GM19239 (cell line): ENCODE data around the gene SBNO2.

ENCODE experiments used
- DNase-seq: peaks from one replicate; pipeline ENCODE4 v3.0.0; 2011; ENCODE audit warnings: low spot score; ENCODE audit not compliant: insufficient read length
- FAIRE-seq: peaks from 2 replicates; lab custom pipeline; 2011; peaks lifted over from hg19 to GRCh38; lab: Jason Lieb, UNC

The SBNO2 gene, protein sequence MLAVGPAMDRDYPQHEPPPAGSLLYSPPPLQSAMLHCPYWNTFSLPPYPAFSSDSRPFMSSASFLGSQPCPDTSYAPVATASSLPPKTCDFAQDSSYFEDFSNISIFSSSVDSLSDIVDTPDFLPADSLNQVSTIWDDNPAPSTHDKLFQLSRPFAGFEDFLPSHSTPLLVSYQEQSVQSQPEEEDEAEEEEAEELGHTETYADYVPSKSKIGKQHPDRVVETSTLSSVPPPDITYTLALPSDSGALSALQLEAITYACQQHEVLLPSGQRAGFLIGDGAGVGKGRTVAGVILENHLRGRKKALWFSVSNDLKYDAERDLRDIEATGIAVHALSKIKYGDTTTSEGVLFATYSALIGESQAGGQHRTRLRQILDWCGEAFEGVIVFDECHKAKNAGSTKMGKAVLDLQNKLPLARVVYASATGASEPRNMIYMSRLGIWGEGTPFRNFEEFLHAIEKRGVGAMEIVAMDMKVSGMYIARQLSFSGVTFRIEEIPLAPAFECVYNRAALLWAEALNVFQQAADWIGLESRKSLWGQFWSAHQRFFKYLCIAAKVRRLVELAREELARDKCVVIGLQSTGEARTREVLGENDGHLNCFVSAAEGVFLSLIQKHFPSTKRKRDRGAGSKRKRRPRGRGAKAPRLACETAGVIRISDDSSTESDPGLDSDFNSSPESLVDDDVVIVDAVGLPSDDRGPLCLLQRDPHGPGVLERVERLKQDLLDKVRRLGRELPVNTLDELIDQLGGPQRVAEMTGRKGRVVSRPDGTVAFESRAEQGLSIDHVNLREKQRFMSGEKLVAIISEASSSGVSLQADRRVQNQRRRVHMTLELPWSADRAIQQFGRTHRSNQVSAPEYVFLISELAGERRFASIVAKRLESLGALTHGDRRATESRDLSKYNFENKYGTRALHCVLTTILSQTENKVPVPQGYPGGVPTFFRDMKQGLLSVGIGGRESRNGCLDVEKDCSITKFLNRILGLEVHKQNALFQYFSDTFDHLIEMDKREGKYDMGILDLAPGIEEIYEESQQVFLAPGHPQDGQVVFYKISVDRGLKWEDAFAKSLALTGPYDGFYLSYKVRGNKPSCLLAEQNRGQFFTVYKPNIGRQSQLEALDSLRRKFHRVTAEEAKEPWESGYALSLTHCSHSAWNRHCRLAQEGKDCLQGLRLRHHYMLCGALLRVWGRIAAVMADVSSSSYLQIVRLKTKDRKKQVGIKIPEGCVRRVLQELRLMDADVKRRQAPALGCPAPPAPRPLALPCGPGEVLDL (N-terminal part only)

GRCh38 chr19:1173845-1174809, at the start of gene SBNO2:
TSS of gene SBNO2 (minus strand) at chr19:1174268. CDS start at chr19:1154276, 19,992 bp downstream.
- FAIRE-seq (peak; percentile 89), DNase-seq (peak; percentile 99)

DNA sequence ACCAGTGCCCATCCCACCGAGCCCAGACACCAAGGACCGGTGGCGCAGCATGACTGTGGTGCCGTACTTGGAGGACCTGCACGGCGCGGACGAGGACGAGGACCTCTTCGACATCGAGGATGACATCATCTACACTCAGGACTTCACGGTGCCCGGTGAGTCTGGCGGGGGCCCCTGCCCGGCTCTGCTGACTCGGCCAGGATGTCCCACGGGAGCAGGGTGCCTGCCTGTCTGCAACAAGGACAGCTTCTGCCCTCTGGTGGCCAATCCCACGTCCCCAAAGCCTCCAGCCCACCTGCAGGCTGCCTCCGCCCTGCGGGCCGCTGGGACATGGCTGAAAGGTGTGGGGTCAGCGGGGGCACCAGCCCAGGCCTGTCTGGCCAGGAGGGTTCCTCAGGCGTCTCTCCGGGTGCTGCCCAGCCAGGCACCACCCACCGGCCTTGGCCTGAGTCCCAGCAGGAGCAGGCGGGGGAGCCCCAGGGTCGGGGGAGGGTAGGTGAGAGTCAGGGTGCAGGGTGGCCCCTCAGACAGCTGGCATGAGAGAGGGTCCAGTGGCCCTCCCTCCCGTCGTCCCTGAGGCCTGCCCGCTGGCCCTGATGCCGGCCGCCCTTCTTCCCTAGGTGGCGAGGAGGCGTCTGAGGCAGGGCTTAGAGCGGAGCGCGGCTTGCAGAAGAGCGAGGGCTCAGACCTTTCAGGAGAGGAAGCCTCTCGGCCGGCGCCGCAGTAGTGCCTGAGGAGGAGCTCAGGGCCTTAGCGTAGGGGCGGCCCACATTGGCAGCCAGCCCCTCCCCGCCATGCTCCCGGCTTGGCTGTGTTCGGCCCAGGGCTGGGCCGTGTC, 49.2 kb upstream of the SBNO2 start:
- no peak for FAIRE-seq

DNA sequence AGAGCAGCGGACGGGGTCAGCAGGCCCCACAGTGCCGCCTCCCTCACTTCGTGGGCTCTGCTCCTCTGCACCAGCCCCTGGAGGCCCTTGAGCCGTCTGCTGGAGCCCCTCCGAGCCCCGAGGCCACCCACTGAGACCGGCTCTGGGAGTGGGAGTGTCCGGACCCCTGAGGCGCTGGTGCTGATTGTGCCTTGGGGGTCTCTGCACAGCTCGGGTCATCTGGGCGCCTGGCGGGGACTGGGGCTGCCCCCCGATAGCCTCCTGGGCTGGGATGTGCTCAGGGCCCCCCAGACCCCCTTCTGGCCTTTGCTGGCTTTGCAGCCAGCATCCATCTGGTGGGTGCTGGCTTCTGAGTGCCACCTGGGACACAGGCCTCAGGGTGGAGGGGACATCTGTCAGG, 48.3 kb upstream of the SBNO2 start:
- FAIRE-seq (no peak), DNase-seq (no peak)

More for the DNA sequence above, 49.2 kb upstream of the SBNO2 start:
- peak; percentile 92 for DNase-seq

DNA sequence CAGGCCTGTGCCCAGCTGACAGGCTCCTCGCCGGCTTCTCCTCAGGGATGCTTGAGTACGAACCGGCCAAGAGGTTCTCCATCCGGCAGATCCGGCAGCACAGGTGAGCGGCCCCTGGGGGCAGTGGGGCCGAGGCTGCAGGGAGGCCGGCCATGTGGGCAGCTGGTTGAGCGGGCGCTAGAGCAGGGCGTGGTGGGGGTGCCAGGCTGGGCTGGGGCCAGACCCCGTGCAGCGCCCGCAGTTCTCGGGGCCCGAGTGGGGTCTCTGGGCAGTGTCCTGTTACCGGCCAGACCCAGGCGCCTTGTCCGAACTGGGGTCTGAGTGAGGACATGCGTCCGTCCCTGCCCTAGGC, 47.8 kb upstream of the SBNO2 start:
- FAIRE-seq: no peak
- DNase-seq: no peak

- FAIRE-seq (no peak), DNase-seq (no peak)
These were observed 47.2 kb upstream of the SBNO2 start for GRCh38 chr19:1220976-1221903.

- no peak for DNase-seq
- FAIRE-seq: no peak
These were observed 46.4 kb upstream of the SBNO2 start for GRCh38 chr19:1220477-1220930.

- FAIRE-seq: no peak
These were observed 45.9 kb upstream of the SBNO2 start for GRCh38 chr19:1219786-1220476.

DNA sequence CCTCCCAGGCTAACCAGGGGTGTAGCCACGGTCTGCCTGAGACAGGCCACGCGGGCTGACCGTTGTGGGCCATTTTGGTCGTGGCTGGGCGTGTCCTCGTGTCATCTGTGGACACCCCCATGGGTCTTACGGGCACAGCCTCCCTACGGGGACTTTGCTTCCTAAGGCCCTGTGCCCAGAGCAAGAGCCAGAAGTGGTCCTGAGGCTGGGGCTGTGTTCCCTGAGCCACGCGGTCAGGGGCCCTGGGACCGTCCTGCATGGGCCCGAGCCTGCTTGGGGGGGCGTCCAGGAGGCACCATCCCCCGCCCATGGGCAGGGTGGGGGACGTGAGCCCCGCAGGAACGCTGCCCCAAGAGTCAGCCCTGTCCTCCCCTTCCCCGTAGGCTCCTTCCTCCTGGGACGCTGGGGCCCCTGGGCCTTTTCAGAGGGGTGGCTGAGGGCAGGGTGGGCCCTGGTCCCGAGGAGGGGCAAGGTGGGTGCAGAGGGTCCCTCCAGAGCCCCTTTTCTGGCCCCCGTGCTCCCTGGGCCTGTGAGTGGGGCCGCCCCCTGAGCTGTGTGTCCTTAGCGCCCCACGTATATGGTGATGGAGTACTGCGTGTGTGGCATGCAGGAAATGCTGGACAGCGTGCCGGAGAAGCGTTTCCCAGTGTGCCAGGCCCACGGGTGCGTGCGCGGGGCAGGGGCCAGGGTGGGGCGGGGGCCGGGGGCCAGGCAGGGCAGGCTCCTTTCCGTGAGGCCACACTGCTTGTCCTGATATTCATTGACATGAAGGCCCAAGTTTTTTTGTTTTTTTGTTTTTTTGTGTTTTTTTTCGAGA, 44.9 kb upstream of the SBNO2 start:
- FAIRE-seq: no peak
- no peak for DNase-seq

More at GRCh38 chr19:1219786-1220476, 45.9 kb upstream of the SBNO2 start:
- no peak for DNase-seq

DNA sequence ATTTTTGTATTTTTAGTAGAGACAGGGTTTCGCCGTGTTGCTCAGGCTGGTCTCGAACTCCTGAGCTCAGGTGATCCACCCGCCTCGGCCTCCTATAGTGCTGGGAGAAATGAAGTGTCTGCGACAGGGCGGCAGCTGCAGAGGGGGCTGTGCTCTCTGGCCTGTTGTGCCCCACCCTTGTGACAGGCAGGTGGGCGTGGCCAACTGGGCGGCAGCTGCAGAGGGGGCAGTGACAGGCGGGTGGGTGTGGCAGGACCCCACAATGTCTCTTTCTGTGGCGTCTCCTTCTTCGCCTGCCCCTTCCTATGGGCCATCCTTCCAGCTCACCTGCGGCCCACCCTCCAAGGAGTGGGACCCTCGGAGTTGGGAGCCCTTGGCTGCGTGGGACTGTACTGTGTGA, 43.3 kb upstream of the SBNO2 start:
- DNase-seq (no peak), FAIRE-seq (no peak)

- FAIRE-seq (no peak), DNase-seq (no peak)
These were observed 42.7 kb upstream of the SBNO2 start for GRCh38 chr19:1216756-1217155.

GRCh38 chr19:1214862-1215731, 41.0 kb upstream of the SBNO2 start:
- FAIRE-seq: no peak

GRCh38 chr19:1214299-1214861, 40.3 kb upstream of the SBNO2 start:
- DNase-seq: no peak
- FAIRE-seq: no peak

More at GRCh38 chr19:1214862-1215731, 41.0 kb upstream of the SBNO2 start:
- DNase-seq: no peak

GRCh38 chr19:1213391-1214286, 39.6 kb upstream of the SBNO2 start:
- DNase-seq (no peak), FAIRE-seq (peak; percentile 71)
